ENCODE results near the gene CHST15. TPM values are rescaled to one million over a fixed set of nuclear protein-coding genes. Genes with fewer than 3 reads are reported as not detected.

The CHST15 gene
- total RNA-seq, 2 experiments from 2014 or later = 0.28 to 0.60 TPM

DNA sequence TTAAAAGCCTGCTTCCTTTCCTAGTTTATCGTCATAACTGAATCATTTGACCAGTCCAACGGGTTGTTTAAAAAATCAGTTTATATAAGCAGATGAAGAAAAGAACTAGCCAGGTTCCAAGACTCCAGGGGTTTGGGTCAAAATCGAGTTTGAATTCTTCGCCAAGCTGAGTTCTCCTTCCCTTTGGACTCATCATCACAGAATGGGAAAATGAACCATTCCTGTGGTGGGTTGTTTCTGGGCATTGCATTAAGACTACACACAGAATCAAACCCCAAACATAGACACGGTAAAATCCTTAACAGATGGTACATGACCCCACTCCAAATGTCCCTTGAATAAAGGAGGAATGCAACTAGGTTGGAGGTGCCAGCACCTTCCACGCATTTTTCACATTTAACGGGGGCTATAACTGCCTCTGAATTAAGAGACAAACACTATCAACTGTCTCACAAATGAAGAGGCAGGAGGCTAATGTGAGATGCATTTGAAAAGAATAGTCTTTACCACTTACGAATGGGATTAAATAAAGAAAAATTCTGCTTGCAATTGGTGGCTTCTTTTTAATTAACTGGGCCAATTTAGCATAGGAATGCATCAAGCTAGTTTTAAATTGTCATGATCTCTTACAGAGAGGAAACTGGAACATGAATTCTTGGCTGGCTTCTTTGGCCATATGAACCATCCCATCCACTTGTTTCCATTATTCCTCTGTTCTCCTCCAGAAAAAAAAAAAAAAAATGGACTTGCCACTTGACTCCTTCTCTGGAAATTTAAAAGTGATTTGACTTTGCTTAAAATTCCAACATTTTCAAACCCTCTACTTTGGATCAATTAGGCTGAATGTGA lies 61.1 kb downstream of the CHST15 start:
- DNase-seq (no peak), ATAC-seq (ENCODE audit: low read depth) (no peak)
- no peaks in the 10 kb centered on the region for H3K9me3 Mint-ChIP-seq
- H3K36me3 Mint-ChIP-seq = no peaks in the 10 kb centered on the region
- POLR2A ChIA-PET = no interaction called here
- no peak overlapping the region for H3K4me3 Mint-ChIP-seq
- no peak overlapping the region for H3K27ac Mint-ChIP-seq
- H3K27me3 Mint-ChIP-seq = peaks cover 6% of the 10 kb centered on the region
- peaks cover 8% of the 10 kb centered on the region for H3K4me1 Mint-ChIP-seq

DNA sequence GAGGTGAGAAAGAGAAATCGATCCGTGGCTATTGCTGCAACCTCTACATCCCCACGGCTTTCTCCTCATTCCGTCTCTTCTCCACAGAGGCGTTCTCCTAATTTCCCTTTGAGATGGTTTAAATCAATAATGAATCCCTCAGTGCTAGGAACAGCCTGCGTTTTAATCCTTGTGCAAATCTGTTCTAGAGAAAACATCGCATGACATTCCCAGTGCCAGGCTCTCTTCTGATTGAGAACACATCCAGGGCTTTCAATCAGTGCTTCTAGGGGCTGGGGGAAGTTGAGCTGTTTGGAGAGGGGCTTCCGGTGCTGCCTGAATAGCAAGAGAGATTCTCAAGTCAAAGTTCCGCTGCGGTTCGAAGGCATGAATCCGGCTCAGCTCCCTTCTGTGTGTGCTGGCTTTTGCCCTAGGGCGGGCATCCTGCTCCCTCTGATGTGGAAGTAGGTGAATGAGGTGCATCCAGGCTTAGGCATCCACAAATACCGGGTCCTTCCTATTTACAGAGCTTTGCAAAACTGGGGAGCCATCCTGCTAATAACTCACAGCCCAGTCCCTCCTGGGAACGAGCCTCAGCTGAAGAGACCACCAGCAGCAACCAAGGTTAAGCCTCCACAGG lies 62.8 kb downstream of the CHST15 start:
- Mint-ChIP-seq H3K9me3 (no peaks in the 10 kb centered on the region), H3K4me3 (no peak overlapping the region), H3K27me3 (no peaks in the 10 kb centered on the region), H3K4me1 (peaks cover 2% of the 10 kb centered on the region), H3K36me3 (no peaks in the 10 kb centered on the region), H3K27ac (no peak overlapping the region)
- POLR2A ChIA-PET = no interaction called here
- DNase-seq (no peak), ATAC-seq (ENCODE audit: low read depth) (no peak)

DNA sequence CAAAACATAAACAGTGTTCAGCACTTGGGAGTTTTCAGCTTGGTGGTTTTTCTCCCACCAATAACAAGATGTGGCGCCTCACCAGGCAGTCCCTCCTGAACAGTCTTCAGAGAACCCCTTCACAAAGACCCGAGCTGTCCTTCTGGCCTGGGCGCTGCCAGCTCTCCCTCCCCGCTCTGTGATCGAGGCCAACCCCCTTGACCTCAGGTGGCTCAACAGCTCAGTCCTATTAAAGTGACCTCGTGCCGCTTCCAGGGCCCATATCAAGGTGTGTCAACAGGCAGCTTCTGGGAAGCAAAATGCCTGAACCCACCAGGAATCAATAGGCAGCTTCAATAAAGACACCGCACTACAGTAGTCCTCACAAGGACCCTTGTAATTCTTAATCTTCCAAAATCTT lies 63.3 kb downstream of the CHST15 start:
- peaks cover 2% of the 10 kb centered on the region for H3K4me1 Mint-ChIP-seq
- H3K4me3 Mint-ChIP-seq = no peak overlapping the region
- H3K27ac Mint-ChIP-seq = no peak overlapping the region
- no peaks in the 10 kb centered on the region for H3K9me3 Mint-ChIP-seq
- ATAC-seq (ENCODE audit: low read depth) (no peak), DNase-seq (no peak)
- no peaks in the 10 kb centered on the region for H3K36me3 Mint-ChIP-seq
- no peaks in the 10 kb centered on the region for H3K27me3 Mint-ChIP-seq
- POLR2A ChIA-PET = no interaction called here

DNA sequence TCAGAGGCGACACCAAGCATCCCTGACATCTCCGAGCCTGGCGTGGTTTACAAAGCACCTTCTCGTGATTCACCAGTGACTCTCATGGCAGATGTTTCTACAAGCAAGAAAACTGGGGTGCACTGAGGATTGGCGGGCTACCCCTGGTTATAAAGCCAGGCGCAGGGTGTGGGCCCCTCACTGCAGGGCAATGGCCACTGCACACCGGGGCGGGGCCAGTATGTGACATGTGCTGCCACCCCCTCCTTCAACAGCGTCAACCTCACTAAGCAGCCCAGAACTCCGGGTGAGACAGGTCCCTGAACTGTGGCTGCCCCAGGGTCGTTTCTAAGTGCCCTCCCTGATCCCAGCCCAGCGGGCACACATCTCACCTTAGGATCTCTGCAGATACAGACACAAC lies 63.8 kb downstream of the CHST15 start:
- ATAC-seq (ENCODE audit: low read depth) = no peak
- Mint-ChIP-seq H3K27me3 (no peaks in the 10 kb centered on the region), H3K36me3 (no peaks in the 10 kb centered on the region), H3K4me1 (peaks cover 2% of the 10 kb centered on the region), H3K4me3 (no peak overlapping the region), H3K27ac (no peak overlapping the region), H3K9me3 (no peaks in the 10 kb centered on the region)
- POLR2A ChIA-PET = no interaction called here
- DNase-seq = no peak

DNA sequence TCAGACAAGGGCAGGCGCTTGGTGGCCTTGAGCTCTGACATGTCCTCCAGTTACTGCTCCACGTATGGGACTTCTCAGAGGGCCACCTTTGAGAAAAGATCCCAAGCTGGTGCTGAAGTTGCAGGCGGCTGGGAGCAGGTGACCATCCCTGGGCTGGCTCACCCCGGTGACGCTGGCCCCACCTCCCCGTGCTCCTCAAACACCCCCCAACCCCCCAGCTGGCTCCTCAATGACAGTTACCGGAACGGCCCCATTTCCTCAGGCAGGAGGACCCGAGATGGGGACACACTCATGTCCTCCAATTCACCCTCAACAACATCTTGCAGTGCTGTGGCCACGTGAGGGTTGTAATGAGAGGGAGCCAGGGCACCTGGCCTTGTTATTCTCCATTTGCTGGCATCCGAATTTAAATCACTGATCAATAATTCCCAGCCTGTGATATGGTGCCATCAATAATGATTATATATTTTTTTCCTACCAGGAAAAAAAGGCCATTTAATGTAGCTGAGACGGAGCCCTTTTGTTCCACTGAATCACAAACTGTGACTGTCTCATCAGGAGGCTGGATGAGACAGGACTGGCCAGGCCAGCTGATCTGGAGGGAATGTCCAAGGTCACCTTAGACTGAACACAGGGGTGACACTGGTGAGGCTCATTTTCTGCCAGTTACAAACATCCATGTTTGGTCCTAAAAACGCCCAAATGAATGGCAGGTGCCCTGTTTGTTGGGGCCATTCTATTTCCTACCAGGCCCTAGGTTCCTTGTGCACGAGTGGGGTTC lies 64.5 kb downstream of the CHST15 start:
- no peak overlapping the region for H3K27ac Mint-ChIP-seq
- no peak overlapping the region for H3K4me3 Mint-ChIP-seq
- POLR2A ChIA-PET = no interaction called here
- DNase-seq (no peak), ATAC-seq (ENCODE audit: low read depth) (no peak)
- H3K36me3 Mint-ChIP-seq = no peaks in the 10 kb centered on the region
- peaks cover 2% of the 10 kb centered on the region for H3K4me1 Mint-ChIP-seq
- H3K27me3 Mint-ChIP-seq = peaks cover 2% of the 10 kb centered on the region
- H3K9me3 Mint-ChIP-seq = no peaks in the 10 kb centered on the region

DNA sequence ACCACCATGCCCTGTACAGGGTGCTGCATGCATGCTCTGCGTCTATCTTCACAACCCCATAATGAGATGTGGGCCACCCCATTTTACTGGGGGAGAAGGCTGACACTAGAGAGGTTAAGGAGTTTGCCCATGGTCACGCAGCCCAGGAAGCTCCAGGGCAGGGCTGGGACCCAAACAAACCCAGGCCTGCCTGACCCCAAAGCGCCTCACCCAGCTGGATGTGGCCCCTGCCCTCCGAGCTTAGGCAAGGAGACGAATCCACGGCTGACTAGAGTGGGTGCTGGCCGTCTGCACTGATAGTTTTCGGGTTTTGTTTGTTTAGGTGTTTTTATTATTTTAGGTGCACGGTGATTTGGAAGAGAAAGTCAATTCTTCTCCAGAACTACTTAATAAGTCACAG lies 65.7 kb downstream of the CHST15 start:
- H3K27me3 Mint-ChIP-seq = peaks cover 2% of the 10 kb centered on the region
- no peaks in the 10 kb centered on the region for H3K9me3 Mint-ChIP-seq
- no peak overlapping the region for H3K4me3 Mint-ChIP-seq
- H3K36me3 Mint-ChIP-seq = no peaks in the 10 kb centered on the region
- no peak overlapping the region for H3K27ac Mint-ChIP-seq
- POLR2A ChIA-PET = no interaction called here
- peaks cover 2% of the 10 kb centered on the region for H3K4me1 Mint-ChIP-seq
- no peak for ATAC-seq (ENCODE audit: low read depth)
- DNase-seq = no peak

DNA sequence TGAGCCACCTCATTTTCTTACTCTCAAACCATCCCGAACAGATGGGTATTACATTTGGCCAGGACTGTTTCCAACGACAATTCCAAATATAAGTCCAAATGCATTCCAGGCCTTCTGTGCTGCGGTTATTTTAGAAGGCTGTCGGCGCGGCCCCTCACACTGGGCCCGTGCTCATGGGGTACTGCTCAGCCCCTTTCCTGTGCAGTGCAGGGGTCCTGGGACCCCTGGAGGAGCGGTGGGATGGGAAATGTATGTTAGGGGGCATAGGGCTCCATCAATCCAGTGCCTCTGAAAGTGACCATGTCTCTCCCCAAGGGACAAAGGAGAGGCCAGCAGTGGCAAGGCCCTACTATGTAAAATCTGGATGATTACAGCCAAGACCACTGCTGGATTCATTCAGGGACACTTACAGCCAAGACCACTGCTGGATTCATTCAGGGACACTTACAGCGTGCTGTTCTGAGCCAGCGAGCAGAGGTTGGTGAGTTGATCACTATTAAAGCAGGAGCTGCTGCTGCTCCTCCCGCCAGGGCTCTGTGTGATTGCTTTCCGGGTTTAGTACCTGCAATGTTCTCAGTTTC lies 66.3 kb downstream of the CHST15 start:
- DNase-seq = no peak
- Mint-ChIP-seq H3K27ac (no peak overlapping the region), H3K4me1 (peaks cover 2% of the 10 kb centered on the region), H3K9me3 (no peaks in the 10 kb centered on the region), H3K36me3 (no peaks in the 10 kb centered on the region), H3K4me3 (no peak overlapping the region), H3K27me3 (peaks cover 2% of the 10 kb centered on the region)
- POLR2A ChIA-PET = no interaction called here
- ATAC-seq (ENCODE audit: low read depth) = no peak

DNA sequence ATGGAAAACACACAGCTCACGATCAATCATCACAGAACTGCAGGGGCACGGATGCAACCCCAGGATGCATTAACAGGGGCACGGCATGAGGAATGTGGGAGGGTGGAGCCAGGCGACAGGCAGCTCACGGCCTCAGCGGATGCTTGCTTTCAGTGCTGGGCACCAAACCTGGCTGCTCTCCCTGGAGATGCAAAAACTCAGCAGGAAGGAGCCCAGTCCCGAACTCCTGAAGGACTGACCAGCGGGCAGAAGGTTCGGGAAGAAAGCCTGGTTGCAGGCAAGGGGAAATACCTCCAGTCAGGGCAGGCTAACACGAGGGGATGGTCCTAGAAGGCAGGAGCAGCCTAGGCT lies 66.8 kb downstream of the CHST15 start:
- Mint-ChIP-seq H3K27me3 (peaks cover 2% of the 10 kb centered on the region), H3K4me1 (peaks cover 2% of the 10 kb centered on the region), H3K27ac (no peak overlapping the region), H3K9me3 (no peaks in the 10 kb centered on the region), H3K4me3 (no peak overlapping the region), H3K36me3 (no peaks in the 10 kb centered on the region)
- ATAC-seq (ENCODE audit: low read depth) (no peak), DNase-seq (no peak)
- POLR2A ChIA-PET = no interaction called here

DNA sequence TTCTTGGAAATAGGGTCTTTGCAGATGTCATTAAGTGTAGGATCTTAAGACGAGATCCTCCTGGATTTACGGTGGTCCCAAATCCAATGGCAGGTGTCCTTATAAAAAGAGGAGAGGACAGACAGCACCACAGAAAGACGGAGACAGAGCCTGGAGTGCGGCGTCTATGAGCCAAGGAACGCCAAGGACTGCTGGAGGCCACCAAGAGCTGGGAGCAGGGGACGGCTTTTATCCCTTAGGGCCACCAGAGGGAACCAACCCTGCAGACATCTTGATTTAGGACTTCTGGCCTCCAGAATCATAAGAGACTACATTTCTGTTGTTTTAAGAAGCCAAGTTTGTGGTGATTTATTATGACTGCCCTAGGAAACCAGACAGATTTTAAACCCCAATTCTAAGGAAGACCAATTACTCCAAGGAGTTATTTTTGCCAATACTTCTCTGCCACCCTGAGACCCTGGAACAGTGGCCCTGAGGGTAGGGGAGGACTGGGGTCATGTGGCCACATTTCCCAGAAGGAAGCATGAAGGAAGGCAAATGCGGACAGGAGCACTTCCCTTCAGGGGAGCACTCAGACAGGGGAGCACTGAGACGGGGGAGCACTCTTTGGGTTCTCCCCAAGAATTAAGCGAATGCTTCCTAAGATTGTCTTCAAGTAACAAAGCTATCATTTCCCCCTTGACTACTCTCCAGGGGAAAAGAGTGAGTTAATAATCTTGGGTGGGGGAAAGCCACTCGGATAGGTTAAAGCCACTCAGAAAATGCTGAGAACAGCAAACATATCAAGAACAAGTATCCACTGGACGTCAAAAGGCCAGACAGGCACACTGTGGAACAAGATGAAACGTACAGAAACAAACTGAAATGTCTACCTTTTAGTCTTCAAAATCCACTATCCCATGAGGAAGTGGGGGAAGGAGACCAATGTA lies 67.5 kb downstream of the CHST15 start:
- Mint-ChIP-seq H3K4me1 (peaks cover 2% of the 10 kb centered on the region), H3K36me3 (no peaks in the 10 kb centered on the region), H3K9me3 (no peaks in the 10 kb centered on the region), H3K27ac (no peak overlapping the region), H3K27me3 (peaks cover 4% of the 10 kb centered on the region), H3K4me3 (no peak overlapping the region)
- DNase-seq (no peak), ATAC-seq (ENCODE audit: low read depth) (no peak)
- POLR2A ChIA-PET = no interaction called here

DNA sequence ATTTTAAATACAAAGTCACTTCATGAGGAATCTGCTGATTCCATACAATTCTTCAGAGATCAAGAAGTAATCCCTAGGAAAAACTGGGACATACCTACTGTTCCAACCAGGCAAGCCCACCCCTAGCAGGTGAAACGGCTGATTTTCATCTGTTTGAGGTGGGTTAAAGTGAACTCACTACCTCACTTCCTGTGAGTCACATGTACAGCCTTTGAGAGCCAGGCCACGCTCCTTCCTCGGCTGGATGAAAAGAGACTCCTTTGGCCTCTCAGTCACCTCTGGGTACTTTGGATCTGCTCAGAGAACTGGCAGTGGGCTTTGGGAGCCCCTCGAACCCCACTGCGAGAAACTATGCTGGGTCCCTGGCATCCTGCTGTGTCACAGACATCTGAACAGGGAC lies 68.2 kb downstream of the CHST15 start:
- Mint-ChIP-seq H3K36me3 (no peaks in the 10 kb centered on the region), H3K9me3 (no peaks in the 10 kb centered on the region), H3K4me1 (peaks cover 2% of the 10 kb centered on the region), H3K27me3 (peaks cover 4% of the 10 kb centered on the region), H3K4me3 (no peak overlapping the region), H3K27ac (no peak overlapping the region)
- POLR2A ChIA-PET = no interaction called here
- DNase-seq (no peak), ATAC-seq (ENCODE audit: low read depth) (no peak)

DNA sequence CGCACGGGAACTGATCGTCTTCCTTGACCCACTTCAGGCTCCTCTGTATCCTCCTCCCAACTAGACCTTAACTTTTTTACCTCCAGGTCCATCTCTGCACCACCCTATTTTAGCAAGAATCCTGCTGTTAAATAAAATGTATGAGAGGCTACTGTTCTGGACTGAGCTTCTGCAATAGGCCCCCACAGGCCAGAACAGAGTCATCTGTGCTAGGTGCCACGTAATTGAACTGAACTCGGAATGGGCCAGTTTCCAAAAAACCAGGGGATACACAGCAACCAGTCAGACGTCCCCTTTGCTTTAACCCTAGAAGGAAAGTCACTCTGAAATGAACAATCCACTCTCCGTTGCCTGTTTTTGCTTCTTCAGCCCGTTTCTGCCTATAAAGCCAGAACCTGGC lies 71.3 kb downstream of the CHST15 start:
- Mint-ChIP-seq H3K27ac (no peak overlapping the region), H3K27me3 (peaks cover 4% of the 10 kb centered on the region), H3K36me3 (no peaks in the 10 kb centered on the region), H3K4me3 (no peak overlapping the region), H3K9me3 (no peaks in the 10 kb centered on the region), H3K4me1 (peaks cover 2% of the 10 kb centered on the region)
- ATAC-seq (ENCODE audit: low read depth) (no peak), DNase-seq (no peak)
- POLR2A ChIA-PET = no interaction called here

DNA sequence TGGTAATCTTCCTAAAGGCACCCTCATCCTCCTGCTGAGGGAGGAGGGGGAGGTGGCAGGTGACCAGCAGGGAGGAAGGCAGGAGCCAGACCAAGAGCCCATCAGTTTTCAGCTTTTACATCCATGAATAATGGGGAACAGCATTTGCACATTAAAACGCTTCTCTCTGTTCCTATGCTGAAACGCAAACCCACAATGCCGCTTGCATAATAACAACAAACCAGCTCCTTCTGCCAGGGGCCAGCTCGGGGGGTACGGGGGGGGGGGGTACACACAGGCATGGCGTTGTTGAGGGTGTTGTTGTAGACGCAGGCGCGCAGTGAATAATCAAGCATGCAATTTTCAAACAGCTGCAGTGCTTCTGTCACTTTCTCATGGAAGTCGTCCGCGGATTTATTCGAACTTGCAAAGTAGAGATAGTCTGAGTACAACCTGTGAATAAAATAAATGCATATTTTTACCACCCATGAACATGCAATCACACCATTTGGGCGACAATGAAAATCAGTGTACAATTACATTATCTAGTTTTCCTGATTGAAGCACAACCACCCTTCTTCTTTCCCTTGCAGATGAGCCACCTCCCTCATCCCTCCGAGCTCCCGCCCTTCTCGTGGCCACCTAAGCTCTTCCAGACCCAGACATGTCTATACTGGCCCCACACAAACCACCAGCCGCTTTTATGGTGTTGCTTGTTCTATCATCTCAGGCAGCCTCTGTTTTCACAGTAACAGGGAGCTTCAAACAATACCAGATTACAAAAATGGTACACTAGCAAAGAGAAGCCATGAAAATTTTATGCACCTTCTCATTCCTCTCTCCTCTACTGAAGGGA lies 72.2 kb downstream of the CHST15 start:
- Mint-ChIP-seq H3K4me1 (peaks cover 2% of the 10 kb centered on the region), H3K36me3 (no peaks in the 10 kb centered on the region), H3K27ac (no peak overlapping the region), H3K27me3 (peaks cover 4% of the 10 kb centered on the region), H3K9me3 (no peaks in the 10 kb centered on the region), H3K4me3 (no peak overlapping the region)
- ATAC-seq (ENCODE audit: low read depth) (no peak), DNase-seq (no peak)
- POLR2A ChIA-PET = interaction anchor here (0.5 kb wide), 1 partner anchor 414 kb away, joined by 4 read pairs; no protein-coding TSS in a partner anchor

Data from activated naive CD8-positive, alpha-beta T cell treated with anti-CD3 and anti-CD28 coated beads, Interleukin-2, amount 10 ng/mL, durations not matched to agents 7 days and 5 days (primary cell).